IMR-90 (cell line): ENCODE results near the gene UACA. TPM values are rescaled to one million over a fixed set of nuclear protein-coding genes. Genes with fewer than 3 reads are reported as not detected.
A peak's percentile ranks its signal among the peaks of the same experiment; 100 is the strongest.

ENCODE experiments used
- ATAC-seq: fragments of 200-7000 bp; cut with Tn5 transposase; 2 replicates; pipeline ENCODE4 v1.9.1; 2020; ENCODE audit warnings: low read depth, mild to moderate bottlenecking, moderate library complexity
- BruUV-seq: library from RNA; stranded (reverse); fragments of 400-500 nt; replicated peaks from 2 replicates; lab custom pipeline; 2021; lab: Mats Ljungman, UMichigan
- CTCF ChIA-PET: fragments of 300-600 bp; formaldehyde crosslinking; extraction: SDS; loops from one replicate; lab custom pipeline; 2021; ENCODE audit warnings: antibody characterized with exemption; lab: Yijun Ruan, JAX
- POLR2A ChIA-PET: fragments of 300-600 bp; sonication (Branson Sonifier 250); formaldehyde crosslinking; loops from one replicate; lab custom pipeline; 2022; ENCODE audit warnings: antibody characterized with exemption; ENCODE audit not compliant: unreplicated experiment; lab: Charles Lee
- DNase-seq: peaks from one replicate; pipeline ENCODE4 v3.0.0; 2013
- H2AFZ ChIP-seq: replicated peaks from 2 replicates; pipeline ENCODE3; 2013; ENCODE audit warnings: low read length, mild to moderate bottlenecking; ENCODE audit not compliant: poor library complexity
- H2AK5ac ChIP-seq: 2 replicates; pipeline ENCODE4 v1.6.1; 2013; ENCODE audit warnings: low read depth, low read length, inconsistent platforms
- H2AK9ac ChIP-seq: replicated peaks from 2 replicates; pipeline ENCODE3; 2013; ENCODE audit warnings: mild to moderate bottlenecking, low read depth, low read length, moderate library complexity; ENCODE audit not compliant: poor library complexity
- H2BK120ac ChIP-seq: 2 replicates; pipeline ENCODE4 v1.6.1; 2013; ENCODE audit warnings: low read depth, low read length, inconsistent platforms
- H2BK15ac ChIP-seq: 3 replicates; pipeline ENCODE4 v1.6.1; 2013; ENCODE audit warnings: low read depth, low read length, inconsistent platforms
- H2BK20ac ChIP-seq: 2 replicates; pipeline ENCODE4 v1.6.1; 2013; ENCODE audit warnings: low read depth, mild to moderate bottlenecking, inconsistent platforms, low read length, moderate library complexity
- H2BK5ac ChIP-seq: 2 replicates; pipeline ENCODE4 v1.6.1; 2013; ENCODE audit warnings: mild to moderate bottlenecking, low read depth, low read length, inconsistent platforms; ENCODE audit not compliant: poor library complexity, severe bottlenecking
- H3K14ac ChIP-seq: replicated peaks from 2 replicates; pipeline ENCODE4 v1.6.1; 2013; ENCODE audit warnings: low read depth, low read length, inconsistent platforms
- H3K18ac ChIP-seq: 2 replicates; pipeline ENCODE4 v1.6.1; 2013; ENCODE audit warnings: low read depth, low read length, control low read depth
- H3K23ac ChIP-seq: 2 replicates; pipeline ENCODE4 v1.6.1; 2013; ENCODE audit warnings: low read depth, low read length, inconsistent platforms
- H3K27ac ChIP-seq: 2 replicates; pipeline ENCODE4 v1.5.1; 2013; ENCODE audit warnings: mild to moderate bottlenecking, control low read depth, low read length; ENCODE audit not compliant: insufficient read depth
- H3K27me3 ChIP-seq: 2 replicates; pipeline ENCODE4 v1.6.1; 2013; ENCODE audit warnings: low read length; ENCODE audit not compliant: control insufficient read depth, insufficient read depth
- H3K36me3 ChIP-seq: 2 replicates; pipeline ENCODE4 v1.6.1; 2013; ENCODE audit warnings: low read length, mixed read lengths; ENCODE audit not compliant: control insufficient read depth, insufficient read depth
- H3K4ac ChIP-seq: 2 replicates; pipeline ENCODE4 v1.6.1; 2013; ENCODE audit warnings: low read depth, low read length, inconsistent platforms
- H3K4me1 ChIP-seq: 2 replicates; pipeline ENCODE4 v1.6.1; 2013; ENCODE audit warnings: low read length, mixed read lengths; ENCODE audit not compliant: control insufficient read depth, insufficient read depth
- H3K4me2 ChIP-seq: 2 replicates; pipeline ENCODE4 v1.6.1; 2013; ENCODE audit warnings: low read depth, mild to moderate bottlenecking, control low read depth, low read length, moderate library complexity
- H3K4me3 ChIP-seq: 2 replicates; pipeline ENCODE4 v1.5.1; 2013; ENCODE audit warnings: low read depth, mild to moderate bottlenecking, control low read depth, low read length, moderate library complexity; ENCODE audit not compliant: insufficient read depth
- H3K56ac ChIP-seq: 2 replicates; pipeline ENCODE4 v1.6.1; 2013; ENCODE audit warnings: low read length, inconsistent platforms; ENCODE audit not compliant: insufficient read depth; ENCODE audit errors: extremely low read depth
- H3K79me1 ChIP-seq, 2 experiments: 2 replicates each; pipeline ENCODE4 v1.6.1; 2013; ENCODE audit warnings: low read length in 2 of 2, inconsistent platforms in 1 of 2, low read depth in 1 of 2
- H3K9ac ChIP-seq: 2 replicates; pipeline ENCODE4 v1.6.1; 2013; ENCODE audit warnings: low read depth, low read length, control low read depth
- H3K9me1 ChIP-seq: 2 replicates; pipeline ENCODE4 v1.6.1; 2013; ENCODE audit warnings: low read length, inconsistent platforms; ENCODE audit not compliant: insufficient read depth
- H3K9me3 ChIP-seq: 2 replicates; pipeline ENCODE4 v1.6.1; 2013; ENCODE audit warnings: low read length; ENCODE audit not compliant: control insufficient read depth, insufficient read depth
- H4K20me1 ChIP-seq: 2 replicates; pipeline ENCODE4 v1.6.1; 2013; ENCODE audit warnings: low read length, inconsistent platforms; ENCODE audit not compliant: insufficient read depth
- H4K5ac ChIP-seq: 2 replicates; pipeline ENCODE4 v1.6.1; 2013; ENCODE audit warnings: mild to moderate bottlenecking, low read depth, low read length, control low read depth
- H4K8ac ChIP-seq, 2 experiments: 2 replicates each; pipeline ENCODE4 v1.6.1; 2013; ENCODE audit warnings: low read depth in 2 of 2, low read length in 2 of 2, control low read depth in 1 of 2, inconsistent platforms in 1 of 2
- H4K91ac ChIP-seq: 2 replicates; pipeline ENCODE4 v1.6.1; 2013; ENCODE audit warnings: low read depth, low read length, inconsistent platforms; ENCODE audit not compliant: insufficient read depth
- BHLHE40 ChIP-seq: fragments of 150-350 bp; IDR thresholded peaks from 2 replicates; pipeline ENCODE4 v1.6.1; 2016; ENCODE audit warnings: mild to moderate bottlenecking, low read depth, low read length
- CEBPB ChIP-seq: IDR thresholded peaks from 2 replicates; pipeline ENCODE4 v1.6.1; 2012; ENCODE audit warnings: low read depth, low read length, improper control_type of control experiment
- FOS ChIP-seq: fragments of 150-350 bp; IDR thresholded peaks from 2 replicates; pipeline ENCODE4 v1.6.1; 2016; ENCODE audit warnings: low read depth, low read length
- MAFK ChIP-seq: IDR thresholded peaks from 2 replicates; pipeline ENCODE4 v1.6.1; 2012; ENCODE audit warnings: low read depth, low read length, improper control_type of control experiment
- MXI1 ChIP-seq: IDR thresholded peaks from 2 replicates; pipeline ENCODE4 v1.6.1; 2012; ENCODE audit warnings: low read depth, mild to moderate bottlenecking, low read length, moderate library complexity, borderline replicate concordance
- NFE2L2 ChIP-seq: fragments of 150-350 bp; IDR thresholded peaks from 2 replicates; pipeline ENCODE4 v1.6.1; 2016; ENCODE audit warnings: low read depth, mild to moderate bottlenecking, low read length
- SMC3 ChIP-seq: fragments of 150-350 bp; IDR thresholded peaks from 2 replicates; pipeline ENCODE4 v1.6.1; 2016; ENCODE audit warnings: low read depth, mild to moderate bottlenecking, antibody characterized with exemption, low read length, moderate library complexity
- USF2 ChIP-seq: fragments of 150-350 bp; IDR thresholded peaks from 2 replicates; pipeline ENCODE4 v1.6.1; 2017; ENCODE audit warnings: mild to moderate bottlenecking, antibody characterized with exemption, low read length, low read depth
- WGBS, 2 experiments: methylation state at CpG; one replicate each; pipeline versions ENCODE4 v1.1.5 to v1.1.7; 2013; ENCODE audit warnings: missing lambda C conversion rate in 2 of 2; ENCODE audit not compliant: insufficient read length in 1 of 2; ENCODE audit errors: extremely low coverage in 2 of 2; 5-methylcytosine and 5-hydroxymethylcytosine counted together
- dilution Hi-C: fragments of 300-500 bp; cut with HindIII; formaldehyde crosslinking; loops from one replicate; pipeline ENCODE4 v1.14.3; 2018; ENCODE audit warnings: low sequenced_read_pairs; ENCODE audit not compliant: unreplicated experiment
- in situ Hi-C: fragments of 300-500 bp; cut with MboI; formaldehyde crosslinking; loops from 3 replicates; pipeline ENCODE4 v1.14.3; 2019; ENCODE audit warnings: low sequenced_read_pairs, inconsistent platforms, mixed read lengths
- intact Hi-C: fragments of 100-400 bp; cut with micrococcal nuclease; formaldehyde crosslinking; loops from 2 replicates; pipeline ENCODE4 v1.10.0; 2022
- polyA plus RNA-seq, 3 experiments: library from polyadenylated mRNA; depleted of rRNA; stranded (reverse); fragments of >200 nt; gene quantifications; 2 replicates each; pipeline ENCODE4 v1.2.3, GENCODE V29; 2012; ENCODE audit warnings: low replicate concordance in 1 of 3
- total RNA-seq: library from RNA; depleted of rRNA; stranded (reverse); fragments of >200 nt; gene quantifications from 2 replicates; pipeline ENCODE4 v1.2.3, GENCODE V29; 2012

Gene UACA
- total and polyA plus RNA-seq, 2 of the 4 experiments (the other 2 are of a cell fraction), result 156 to 507 TPM

DNA sequence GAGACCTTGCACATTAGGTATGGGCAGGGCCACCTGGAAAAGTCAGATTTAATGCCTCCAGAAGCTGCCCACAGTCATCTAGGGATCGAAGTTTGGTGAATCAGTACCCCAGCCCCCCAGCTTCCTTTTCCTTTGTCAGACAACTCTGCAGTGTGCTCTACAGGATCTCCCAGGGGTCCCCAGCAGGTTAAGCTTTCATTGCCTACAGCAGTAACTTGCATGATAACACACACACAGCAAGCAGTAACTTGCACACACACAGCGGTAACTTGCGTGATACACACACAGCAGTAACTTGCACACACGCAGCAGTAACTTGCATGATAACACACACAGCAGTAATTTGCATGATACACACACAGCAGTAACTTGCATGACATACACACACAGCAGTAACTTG lies 131.3 kb downstream of the UACA start:
- Histone ChIP-seq H3K23ac (no peak overlapping the region), H2AK5ac (no peak overlapping the region), H3K4me3 (no peak overlapping the region), H4K5ac (no peak overlapping the region), H2AFZ (no peak overlapping the region), H2BK15ac (no peak overlapping the region), H3K4ac (no peak overlapping the region; the same call in 1 of the 2 replicates), H3K56ac (no peak overlapping the region), H3K27me3 (no peaks in the 10 kb centered on the region), H3K14ac (0 out of 2 replicates have a peak overlapping the region, but pooled peaks have one; percentile 31), H4K91ac (no peak overlapping the region), H3K79me1 (peaks cover 0 to 4% of the 10 kb centered on the region in 2 experiments; a peak in 1 of 4 replicates), H2AK9ac (no peak overlapping the region), H3K9me3 (no peaks in the 10 kb centered on the region), H3K4me1 (peaks cover 2% of the 10 kb centered on the region; the same call in 1 of the 2 replicates), H3K27ac (no peak overlapping the region), H4K20me1 (no peaks in the 10 kb centered on the region), H3K4me2 (no peak overlapping the region), H2BK20ac (no peak overlapping the region), H2BK120ac (no peak overlapping the region), H3K9ac (no peak overlapping the region), H2BK5ac (no peak overlapping the region), H3K18ac (no peak overlapping the region), H4K8ac (no peak overlapping the region), H3K36me3 (no peaks in the 10 kb centered on the region), H3K9me1 (peaks cover 9% of the 10 kb centered on the region)
- CTCF ChIA-PET, result no interaction called here
- ATAC-seq (no peak), DNase-seq (no peak)
- TF ChIP-seq BHLHE40 (no peak), NFE2L2 (no peak), FOS (no peak), USF2 (no peak), SMC3 (no peak), CEBPB (no peak), MAFK (no peak), MXI1 (no peak)
- in situ Hi-C loops (no loop called here), intact Hi-C loops (no loop called here), dilution Hi-C loops (no loop called here)
- POLR2A ChIA-PET, result no interaction called here
- 100% methylated on average over 1 of the region's 4 CpGs; no CpG with 5 or more reads in 1 of the 2 experiments for WGBS, 2 experiments
- BruUV-seq, result no TSS peak
